Activated naive CD8-positive, alpha-beta T cell treated with anti-CD3 and anti-CD28 coated beads, Interleukin-2, amount 50 U/mL, for 24 hours (primary cell): ENCODE measurements around the gene PDE6B.

Experiments
- ATAC-seq: fragments of 150-1000 bp; cut with Tn5 transposase; one replicate; pipeline ENCODE4 v1.10.0; 2021
- DNase-seq: peaks from one replicate; pipeline ENCODE4 v3.0.0; 2021
- H3K27ac Mint-ChIP-seq: one replicate; pipeline ENCODE4 v1.8.0; 2021; ENCODE audit warnings: mild to moderate bottlenecking, mixed read lengths
- H3K27me3 Mint-ChIP-seq: one replicate; pipeline ENCODE4 v1.8.0; 2021; ENCODE audit warnings: mixed read lengths
- H3K36me3 Mint-ChIP-seq: one replicate; pipeline ENCODE4 v1.8.0; 2021; ENCODE audit warnings: low read depth, mixed read lengths
- H3K4me1 Mint-ChIP-seq: one replicate; pipeline ENCODE4 v1.8.0; 2021; ENCODE audit warnings: mixed read lengths
- H3K4me3 Mint-ChIP-seq: one replicate; pipeline ENCODE4 v1.8.0; 2021; ENCODE audit warnings: mild to moderate bottlenecking, moderate library complexity, mixed read lengths
- H3K9me3 Mint-ChIP-seq: one replicate; pipeline ENCODE4 v1.8.0; 2021; ENCODE audit warnings: mixed read lengths

PDE6B gene

GRCh38 chr4:707929-708630 is 82.7 kb downstream of the PDE6B start:
- no peaks in the 10 kb centered on the region for H3K27me3 Mint-ChIP-seq
- H3K9me3 Mint-ChIP-seq: no peaks in the 10 kb centered on the region
- DNase-seq (no peak), ATAC-seq (no peak)
- H3K27ac Mint-ChIP-seq: no peak overlapping the region
- no peak overlapping the region for H3K4me3 Mint-ChIP-seq
- peaks cover 18% of the 10 kb centered on the region for H3K4me1 Mint-ChIP-seq
- H3K36me3 Mint-ChIP-seq: no peaks in the 10 kb centered on the region

GRCh38 chr4:708631-708933 is 83.2 kb downstream of the PDE6B start:
- Mint-ChIP-seq H3K27ac (no peak overlapping the region), H3K27me3 (no peaks in the 10 kb centered on the region), H3K4me1 (peaks cover 18% of the 10 kb centered on the region), H3K4me3 (no peak overlapping the region), H3K36me3 (no peaks in the 10 kb centered on the region), H3K9me3 (no peaks in the 10 kb centered on the region)
- ATAC-seq (no peak), DNase-seq (no peak)

GRCh38 chr4:709348-709747 is 84.0 kb downstream of the PDE6B start:
- H3K27me3 Mint-ChIP-seq: no peaks in the 10 kb centered on the region
- no peak overlapping the region for H3K4me3 Mint-ChIP-seq
- peaks cover 19% of the 10 kb centered on the region for H3K4me1 Mint-ChIP-seq
- no peaks in the 10 kb centered on the region for H3K36me3 Mint-ChIP-seq
- H3K9me3 Mint-ChIP-seq: no peaks in the 10 kb centered on the region
- DNase-seq (no peak), ATAC-seq (no peak)
- no peak overlapping the region for H3K27ac Mint-ChIP-seq

GRCh38 chr4:710116-710515 is 84.7 kb downstream of the PDE6B start:
- no peak for DNase-seq
- Mint-ChIP-seq H3K4me1 (peaks cover 21% of the 10 kb centered on the region), H3K27ac (no peak overlapping the region), H3K36me3 (no peaks in the 10 kb centered on the region), H3K9me3 (no peaks in the 10 kb centered on the region), H3K4me3 (no peak overlapping the region), H3K27me3 (no peaks in the 10 kb centered on the region)
- ATAC-seq: no peak

GRCh38 chr4:710916-711315 is 85.5 kb downstream of the PDE6B start:
- Mint-ChIP-seq H3K4me1 (peaks cover 19% of the 10 kb centered on the region), H3K36me3 (no peaks in the 10 kb centered on the region), H3K27ac (no peak overlapping the region), H3K4me3 (no peak overlapping the region), H3K27me3 (no peaks in the 10 kb centered on the region), H3K9me3 (no peaks in the 10 kb centered on the region)
- ATAC-seq: no peak
- no peak for DNase-seq

DNA sequence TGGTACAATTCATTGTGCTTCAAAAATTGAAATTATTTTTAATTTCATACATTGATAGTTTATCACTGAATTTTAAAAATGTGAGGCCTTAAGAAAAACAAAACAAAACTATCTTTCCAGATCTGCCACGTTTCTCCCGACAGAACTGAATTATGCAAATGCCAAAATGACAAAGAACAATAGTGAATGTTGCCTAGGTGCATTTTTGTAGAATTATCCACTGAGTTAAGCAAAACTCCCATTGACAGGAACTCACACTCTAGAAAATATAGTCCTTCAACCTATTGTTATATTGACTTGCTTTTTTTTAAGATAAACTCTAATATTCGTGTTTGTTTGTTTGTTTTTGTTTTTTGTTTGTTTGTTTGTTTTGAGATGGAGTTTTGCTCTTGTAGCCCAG is 86.7 kb downstream of the PDE6B start:
- peaks cover 19% of the 10 kb centered on the region for H3K4me1 Mint-ChIP-seq
- no peaks in the 10 kb centered on the region for H3K9me3 Mint-ChIP-seq
- ATAC-seq (no peak), DNase-seq (no peak)
- no peaks in the 10 kb centered on the region for H3K36me3 Mint-ChIP-seq
- no peak overlapping the region for H3K4me3 Mint-ChIP-seq
- H3K27ac Mint-ChIP-seq: no peak overlapping the region
- no peaks in the 10 kb centered on the region for H3K27me3 Mint-ChIP-seq

GRCh38 chr4:712916-713632 is 87.7 kb downstream of the PDE6B start:
- no peaks in the 10 kb centered on the region for H3K9me3 Mint-ChIP-seq
- H3K4me3 Mint-ChIP-seq: no peak overlapping the region
- peaks cover 19% of the 10 kb centered on the region for H3K4me1 Mint-ChIP-seq
- H3K27me3 Mint-ChIP-seq: no peaks in the 10 kb centered on the region
- no peak overlapping the region for H3K27ac Mint-ChIP-seq
- ATAC-seq (no peak), DNase-seq (no peak)
- H3K36me3 Mint-ChIP-seq: no peaks in the 10 kb centered on the region

DNA sequence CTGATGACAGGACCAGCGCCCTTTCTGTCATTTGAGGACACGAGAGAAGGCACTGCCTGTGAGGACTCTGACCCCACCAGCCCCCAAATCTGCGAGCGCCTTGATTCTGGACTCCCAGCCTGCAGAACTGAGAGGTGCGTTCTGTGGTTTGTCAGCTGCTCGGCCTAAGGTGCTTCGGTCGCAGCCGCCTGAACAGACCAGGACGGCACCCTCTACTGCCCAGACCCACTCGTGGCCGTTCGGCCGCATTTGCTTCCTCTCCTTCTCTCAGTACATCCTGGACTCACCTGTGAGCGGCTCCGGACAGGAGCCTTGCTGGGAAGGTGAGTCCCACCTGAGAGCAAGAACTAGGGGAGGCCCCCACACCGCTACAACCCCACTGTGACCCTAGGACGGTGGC is 88.7 kb downstream of the PDE6B start:
- no peaks in the 10 kb centered on the region for H3K27me3 Mint-ChIP-seq
- H3K27ac Mint-ChIP-seq: no peak overlapping the region
- H3K9me3 Mint-ChIP-seq: no peaks in the 10 kb centered on the region
- ATAC-seq: no peak
- no peak overlapping the region for H3K4me3 Mint-ChIP-seq
- no peak for DNase-seq
- peaks cover 13% of the 10 kb centered on the region for H3K4me1 Mint-ChIP-seq
- H3K36me3 Mint-ChIP-seq: no peaks in the 10 kb centered on the region

DNA sequence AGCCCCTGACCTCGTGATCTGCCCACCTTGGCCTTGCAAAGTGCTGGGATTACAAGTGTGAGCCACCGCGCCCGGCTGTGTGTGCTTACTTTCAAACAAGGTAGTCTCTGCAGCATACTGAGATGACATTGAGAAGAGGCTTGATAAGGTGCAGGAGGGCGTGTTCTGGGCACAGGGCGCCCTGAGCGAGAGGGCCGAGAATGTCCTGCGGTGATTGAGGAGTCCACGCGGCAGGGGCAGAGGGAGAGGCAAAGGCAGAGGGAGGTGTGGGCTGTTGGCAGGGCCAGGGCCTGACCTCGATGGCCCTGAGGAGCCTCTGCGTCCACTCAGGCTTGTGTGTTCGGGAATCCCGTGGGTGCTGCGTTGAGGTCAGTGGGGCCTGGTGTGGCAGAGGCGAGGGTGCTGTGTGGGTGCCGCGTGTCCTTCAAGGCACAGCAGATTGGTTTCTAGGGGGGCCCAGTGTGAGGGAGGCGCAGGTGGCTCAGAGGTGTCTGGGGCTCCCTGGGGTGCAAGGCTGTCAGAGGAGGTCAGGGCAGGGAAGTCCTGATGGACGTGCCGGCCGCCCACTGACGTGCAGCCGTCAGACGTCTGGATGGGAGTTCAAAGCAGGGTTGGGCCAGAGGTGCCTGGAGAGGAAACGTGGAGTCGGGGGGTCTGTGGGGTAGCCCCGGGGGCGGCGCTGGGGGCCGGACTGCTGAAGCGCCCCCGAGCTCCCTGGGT is 92.4 kb downstream of the PDE6B start:
- H3K27ac Mint-ChIP-seq: no peak overlapping the region
- peaks cover 18% of the 10 kb centered on the region for H3K36me3 Mint-ChIP-seq
- H3K27me3 Mint-ChIP-seq: no peaks in the 10 kb centered on the region
- H3K9me3 Mint-ChIP-seq: no peaks in the 10 kb centered on the region
- no peak overlapping the region for H3K4me3 Mint-ChIP-seq
- DNase-seq (no peak), ATAC-seq (no peak)
- H3K4me1 Mint-ChIP-seq: peaks cover 5% of the 10 kb centered on the region

DNA sequence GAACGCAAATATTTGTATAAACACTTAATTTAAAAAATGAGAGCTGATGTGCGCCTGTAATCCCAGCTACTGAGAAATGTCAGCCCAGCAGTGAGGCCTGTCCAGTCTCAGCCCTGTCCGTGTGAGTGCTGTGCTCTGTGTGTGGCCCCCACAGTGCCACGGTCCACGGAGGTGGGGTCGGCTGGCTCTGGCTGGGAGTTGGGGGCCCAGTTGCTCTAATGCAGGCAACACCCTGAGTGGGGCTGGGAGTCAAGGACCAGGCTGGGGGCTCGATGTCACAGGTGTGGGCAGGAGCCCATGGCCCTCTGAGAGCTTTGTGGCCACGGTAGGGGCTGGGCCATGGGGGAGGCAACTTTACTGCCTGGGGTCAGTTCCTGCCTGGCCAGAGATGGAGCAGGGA is 93.1 kb downstream of the PDE6B start:
- Mint-ChIP-seq H3K27ac (no peak overlapping the region), H3K9me3 (no peaks in the 10 kb centered on the region), H3K4me1 (peaks cover 5% of the 10 kb centered on the region), H3K27me3 (no peaks in the 10 kb centered on the region), H3K36me3 (peaks cover 23% of the 10 kb centered on the region), H3K4me3 (no peak overlapping the region)
- no peak for ATAC-seq
- DNase-seq: no peak
